ENCODE data around the gene BTBD9.

BTBD9 gene

DNA sequence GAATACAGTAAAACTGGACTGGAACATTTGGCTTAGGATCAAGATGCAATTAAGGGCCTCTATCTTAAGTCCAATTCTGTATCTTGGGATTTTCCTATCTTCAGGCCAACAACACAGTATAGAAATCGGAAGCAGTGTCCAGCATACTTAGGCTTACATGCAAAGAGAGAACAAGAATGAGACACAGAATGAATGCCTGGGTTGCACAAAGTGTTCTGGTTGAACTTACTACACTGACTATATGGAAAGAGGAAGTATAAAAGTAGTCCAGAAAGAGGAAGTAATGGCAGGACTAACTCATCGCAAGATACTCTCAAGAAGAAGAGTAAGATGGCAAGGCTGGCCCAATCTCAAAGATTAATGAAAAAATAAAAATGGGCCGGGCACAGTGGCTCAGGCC is 87.6 kb downstream of the BTBD9 start:
- no peak for DNase-seq

- DNase-seq = no peak
Measured at GRCh38 chr6:38549795-38550194, 89.9 kb downstream of the BTBD9 start.

DNA sequence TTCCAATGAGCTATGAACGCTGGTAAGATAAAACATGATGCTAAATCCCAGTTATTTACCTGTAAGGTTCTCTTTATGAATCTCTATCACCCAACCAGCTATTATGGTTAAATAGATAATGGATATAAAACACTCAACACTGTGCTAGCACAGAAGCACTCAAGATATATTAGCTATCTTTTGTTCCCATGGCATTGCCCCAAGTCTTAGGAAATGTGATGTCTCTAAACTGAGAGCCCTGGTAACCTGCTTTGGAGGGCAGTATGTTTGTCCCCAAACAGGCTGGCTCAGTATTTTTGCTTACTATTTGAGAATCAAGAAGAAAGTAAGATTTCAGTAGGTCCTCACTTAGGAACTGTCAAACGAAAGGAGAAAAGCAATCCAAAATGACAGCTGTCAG is 90.5 kb downstream of the BTBD9 start:
- DNase-seq = no peak

DNA sequence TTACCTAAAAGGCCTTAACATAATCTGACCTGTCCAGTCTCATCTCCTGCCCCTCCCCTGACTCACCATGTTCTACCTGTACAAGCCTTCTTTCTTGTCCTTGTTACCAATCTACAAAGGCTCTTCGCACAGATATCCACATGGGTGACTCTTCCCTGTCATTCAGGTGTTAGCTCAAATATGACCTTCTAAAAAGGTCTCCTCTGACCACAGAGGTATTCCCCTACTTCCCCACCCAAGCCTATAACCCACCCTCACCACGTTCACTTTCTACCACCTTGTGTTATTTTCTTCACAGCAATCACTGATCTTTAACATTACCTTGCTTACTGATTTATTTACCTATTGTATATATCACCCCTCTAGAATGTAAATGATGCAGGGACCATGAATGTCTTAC is 96.7 kb downstream of the BTBD9 start:
- no peak for DNase-seq

DNA sequence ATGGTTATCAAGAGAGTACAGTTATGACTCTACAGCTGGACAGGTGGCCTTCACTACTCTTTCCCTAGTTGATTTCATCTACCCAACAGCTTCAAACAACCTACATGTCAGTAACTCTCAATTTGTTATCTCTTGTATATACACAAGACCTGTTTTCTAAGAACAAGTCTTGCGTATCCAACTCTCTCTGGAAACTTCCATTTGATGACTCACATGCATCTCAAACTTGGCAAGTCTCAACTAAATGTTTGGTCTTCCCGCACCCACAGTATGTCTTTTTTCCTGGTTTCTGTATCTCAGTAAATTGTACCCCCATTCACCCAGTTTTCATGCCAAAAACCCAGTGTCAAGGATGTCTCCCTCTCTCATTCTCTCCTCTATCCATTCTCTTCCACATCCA is 97.7 kb downstream of the BTBD9 start:
- DNase-seq = no peak

- DNase-seq = no peak
Measured at GRCh38 chr6:38533064-38533463, 106.7 kb downstream of the BTBD9 start.

DNA sequence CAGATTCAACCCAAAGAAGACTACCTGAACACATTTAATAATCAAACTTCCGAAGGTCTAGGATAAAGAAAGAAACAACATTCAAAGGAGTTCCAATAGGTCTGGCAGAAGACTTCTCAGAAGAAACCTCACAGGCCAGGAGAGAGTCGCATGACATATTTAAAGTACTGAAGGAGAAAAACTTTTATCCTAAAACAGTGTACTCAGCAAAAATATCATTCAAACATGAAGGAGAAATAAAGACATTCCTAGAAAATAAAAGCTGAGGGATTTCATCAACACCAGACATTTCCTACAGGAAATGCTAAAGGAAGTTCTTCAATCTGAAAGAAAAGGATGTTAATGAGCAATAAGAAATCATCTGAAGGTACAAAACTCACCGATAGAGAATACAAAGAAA is 108.6 kb downstream of the BTBD9 start:
- DNase-seq = no peak

GRCh38 chr6:38528196-38528965 is 111.3 kb downstream of the BTBD9 start:
- DNase-seq = no peak

- DNase-seq = no peak
Measured at GRCh38 chr6:38527371-38527770, 112.4 kb downstream of the BTBD9 start.

DNA sequence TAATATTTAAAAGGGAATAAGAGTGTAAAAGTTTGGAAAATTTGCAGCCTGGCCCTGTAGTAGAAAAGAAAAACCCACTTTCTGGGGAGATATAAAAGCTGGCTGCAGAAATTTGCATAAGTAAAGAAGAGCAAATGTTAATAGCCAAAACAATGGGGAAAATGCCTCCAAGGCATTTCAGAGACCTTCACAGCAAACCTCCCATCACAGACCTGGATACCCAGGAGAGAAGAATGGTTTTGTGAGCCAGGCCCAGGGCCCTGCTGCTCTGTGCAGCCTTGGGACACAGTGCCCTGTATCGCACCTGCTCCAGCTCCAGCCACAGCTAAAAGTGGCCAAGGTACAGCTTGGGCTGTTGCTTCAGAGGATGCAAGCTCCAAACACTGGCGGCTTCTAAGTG is 113.8 kb downstream of the BTBD9 start:
- DNase-seq = no peak

- no peak for DNase-seq
Measured at GRCh38 chr6:38524436-38525145, 115.1 kb downstream of the BTBD9 start.

GRCh38 chr6:38522322-38522721 is 117.4 kb downstream of the BTBD9 start:
- no peak for DNase-seq

GRCh38 chr6:38518511-38519304 is 121.0 kb downstream of the BTBD9 start:
- no peak for DNase-seq

GRCh38 chr6:38517005-38517404 is 122.7 kb downstream of the BTBD9 start:
- no peak for DNase-seq

DNA sequence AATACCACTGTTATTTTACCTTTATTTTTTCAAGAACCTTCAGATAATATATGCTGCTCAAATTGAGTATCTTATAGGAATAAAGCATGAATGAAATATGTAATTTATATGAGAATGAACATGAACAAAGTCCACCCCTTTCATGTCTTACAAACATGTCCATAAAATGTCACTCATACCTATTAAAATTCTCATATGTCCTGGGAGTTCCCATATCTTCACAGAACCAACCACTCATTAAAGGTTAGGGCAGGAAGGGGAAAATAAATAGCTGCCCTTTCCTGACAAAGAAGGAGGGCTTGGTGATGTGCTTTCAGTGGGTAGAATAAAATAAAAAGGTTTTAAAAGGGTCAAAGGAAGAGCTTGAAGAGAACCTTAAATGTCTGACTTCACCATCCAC is 125.3 kb downstream of the BTBD9 start:
- DNase-seq = no peak

- no peak for DNase-seq
Measured at GRCh38 chr6:38512211-38512610, 127.5 kb downstream of the BTBD9 start.

- DNase-seq = no peak
Measured at GRCh38 chr6:38510205-38510604, 129.5 kb downstream of the BTBD9 start.

DNA sequence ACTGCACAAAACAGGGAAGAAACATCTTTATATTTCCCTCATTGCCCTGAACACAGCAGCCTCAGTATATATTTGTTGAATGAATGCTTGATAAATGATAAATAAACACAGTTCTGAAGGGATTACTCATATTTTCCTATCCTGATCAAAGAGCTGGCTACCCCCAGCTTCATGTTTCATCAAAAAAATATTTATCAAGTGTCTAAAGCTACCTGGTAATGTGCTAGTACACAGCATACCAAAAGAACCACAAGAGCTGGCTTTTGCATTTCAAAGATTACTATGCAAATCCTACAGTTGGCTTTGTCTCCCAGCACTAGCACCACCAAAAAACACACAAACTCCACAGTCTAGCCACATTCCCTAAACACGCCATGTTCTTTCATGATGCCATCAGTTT is 130.0 kb downstream of the BTBD9 start:
- DNase-seq = no peak

- DNase-seq = peak; percentile 14
Measured at GRCh38 chr6:38508894-38509293, 130.8 kb downstream of the BTBD9 start.

- no peak for DNase-seq
Measured at GRCh38 chr6:38508286-38508685, 131.4 kb downstream of the BTBD9 start.

DNA sequence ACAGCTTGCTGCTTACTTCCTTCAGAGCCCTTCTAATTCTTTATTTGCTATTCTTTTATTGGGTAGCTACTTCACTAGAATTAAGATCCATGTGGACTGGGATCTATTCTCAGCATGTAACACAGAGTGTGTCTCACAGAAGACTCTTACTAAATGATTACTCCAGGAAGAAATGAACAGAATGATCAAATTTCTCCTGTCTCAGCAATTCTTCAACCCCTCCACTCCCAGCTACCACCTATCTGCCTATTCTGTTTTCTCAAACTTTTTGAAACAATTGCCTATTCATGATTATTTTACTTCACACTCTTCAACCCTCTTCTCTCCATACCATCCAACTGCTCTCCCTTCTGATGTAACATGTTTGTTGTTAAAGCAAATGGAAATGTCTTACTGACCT is 132.6 kb downstream of the BTBD9 start:
- no peak for DNase-seq

GRCh38 chr6:38505826-38506225 is 133.9 kb downstream of the BTBD9 start:
- no peak for DNase-seq

DNA sequence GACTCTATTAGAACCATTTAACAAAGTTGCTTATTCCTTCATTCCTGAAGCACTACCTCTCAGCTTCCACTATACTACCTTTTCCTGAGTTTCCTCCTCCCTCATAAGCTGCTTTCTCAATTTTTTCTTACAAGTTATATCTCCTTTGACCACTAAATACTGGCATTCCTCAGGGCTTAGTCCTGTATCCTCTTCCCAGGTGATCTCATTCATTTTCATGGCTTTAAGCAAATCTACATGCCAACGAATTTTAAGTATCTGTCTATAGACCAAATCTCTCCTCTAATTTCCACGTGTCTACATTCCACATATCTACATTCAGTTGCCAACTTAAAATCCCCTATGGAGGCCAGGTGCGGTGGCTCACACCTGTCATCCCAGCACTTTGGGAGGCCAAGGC is 134.7 kb downstream of the BTBD9 start:
- DNase-seq = no peak

All from NCI-H748 treated with DMSO at 0.1 percent for 48 hours (cell line).